OCI-LY3 (cell line): Measurements from ENCODE around the gene GLYATL3.

ENCODE experiments used
- H2AFZ ChIP-seq: fragments of 200-600, 300-600 bp; shearing (Covaris generic); 2 replicates; pipeline ENCODE4 v1.6.0; 2014; ENCODE audit warnings: antibody characterized with exemption, low read depth, low read length
- H3K27ac ChIP-seq: fragments of 200-600, 300-600 bp; sonication (generic); 2 replicates; pipeline ENCODE4 v1.5.1; 2014; ENCODE audit warnings: mild to moderate bottlenecking, low read length, moderate library complexity, mixed read lengths
- H3K27me3 ChIP-seq: fragments of 200-600, 300-600 bp; sonication (generic); 2 replicates; pipeline ENCODE4 v1.6.1; 2014; ENCODE audit warnings: low read depth, low read length, mixed read lengths
- H3K36me3 ChIP-seq: fragments of 200-600, 300-600 bp; sonication (generic); replicated peaks from 2 replicates; pipeline ENCODE3; 2014; ENCODE audit warnings: low read depth, low read length, mixed read lengths
- H3K4me1 ChIP-seq: fragments of 300-600, 200-600 bp; sonication (generic); 2 replicates; pipeline ENCODE4 v1.6.1; 2014; ENCODE audit warnings: low read length, mixed read lengths
- H3K4me2 ChIP-seq: fragments of 200-600, 300-600 bp; sonication (generic); 2 replicates; pipeline ENCODE4 v1.6.1; 2014; ENCODE audit warnings: low read length, mixed read lengths
- H3K4me3 ChIP-seq: fragments of 300-600, 200-600 bp; sonication (generic); 2 replicates; pipeline ENCODE4 v1.5.1; 2014; ENCODE audit warnings: antibody characterized with exemption, mild to moderate bottlenecking, low read length, moderate library complexity
- H3K79me2 ChIP-seq: fragments of 300-600, 200-600 bp; shearing (Covaris generic); 2 replicates; pipeline ENCODE4 v1.6.1; 2014; ENCODE audit warnings: mild to moderate bottlenecking, low read length, mixed read lengths
- H3K9ac ChIP-seq: fragments of 300-600, 200-600 bp; shearing (Covaris generic); 2 replicates; pipeline ENCODE4 v1.6.0; 2014; ENCODE audit warnings: mild to moderate bottlenecking, low read length, moderate library complexity
- H3K9me3 ChIP-seq: fragments of 200-600, 300-600 bp; shearing (Covaris generic); 2 replicates; pipeline ENCODE4 v1.6.1; 2014; ENCODE audit warnings: low read length, mixed read lengths; ENCODE audit not compliant: insufficient read depth
- H4K20me1 ChIP-seq: fragments of 200-600, 300-600 bp; sonication (generic); 2 replicates; pipeline ENCODE4 v1.6.1; 2016; ENCODE audit warnings: low read length, mixed read lengths; ENCODE audit not compliant: insufficient read depth
- CTCF ChIP-seq: fragments of 200-600, 300-600 bp; sonication (generic); IDR thresholded peaks from 2 replicates; pipeline ENCODE4 v1.5.1; 2014; ENCODE audit warnings: antibody characterized with exemption, low read length, low read depth
- EZH2phosphoT487 ChIP-seq: fragments of 200-600 bp; shearing (Covaris generic); IDR thresholded peaks from 2 replicates; pipeline ENCODE4 v1.6.1; 2018; ENCODE audit warnings: antibody characterized with exemption, mixed run types, low read depth

GLYATL3 gene

DNA sequence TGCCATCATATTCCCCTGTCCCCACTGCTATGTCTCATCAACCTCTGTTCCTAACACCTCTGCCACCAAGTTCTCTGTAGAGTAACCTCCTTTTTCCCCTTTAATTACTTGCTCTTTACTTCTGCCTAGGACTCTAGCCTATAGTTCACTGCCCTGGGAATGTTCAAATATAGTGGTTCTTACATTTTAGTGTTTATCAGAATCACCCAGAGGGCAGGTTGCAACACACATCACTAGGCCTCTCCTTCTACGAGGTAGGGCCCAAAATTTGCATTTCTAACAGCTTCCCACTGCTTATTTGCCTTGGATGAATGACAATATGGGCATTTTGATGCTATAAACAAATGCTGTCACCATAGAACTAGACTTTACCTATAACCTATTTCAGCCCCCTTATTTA, 27.6 kb downstream of the GLYATL3 start:
- Histone ChIP-seq H3K4me1 (no peaks in the 10 kb centered on the region), H3K27me3 (no peaks in the 10 kb centered on the region), H2AFZ (no peak overlapping the region), H3K36me3 (no peaks in the 10 kb centered on the region), H4K20me1 (no peaks in the 10 kb centered on the region), H3K4me3 (no peak overlapping the region), H3K9me3 (no peaks in the 10 kb centered on the region), H3K27ac (no peak overlapping the region), H3K79me2 (no peaks in the 10 kb centered on the region), H3K9ac (no peak overlapping the region), H3K4me2 (no peak overlapping the region)
- TF ChIP-seq CTCF, result no peak

DNA sequence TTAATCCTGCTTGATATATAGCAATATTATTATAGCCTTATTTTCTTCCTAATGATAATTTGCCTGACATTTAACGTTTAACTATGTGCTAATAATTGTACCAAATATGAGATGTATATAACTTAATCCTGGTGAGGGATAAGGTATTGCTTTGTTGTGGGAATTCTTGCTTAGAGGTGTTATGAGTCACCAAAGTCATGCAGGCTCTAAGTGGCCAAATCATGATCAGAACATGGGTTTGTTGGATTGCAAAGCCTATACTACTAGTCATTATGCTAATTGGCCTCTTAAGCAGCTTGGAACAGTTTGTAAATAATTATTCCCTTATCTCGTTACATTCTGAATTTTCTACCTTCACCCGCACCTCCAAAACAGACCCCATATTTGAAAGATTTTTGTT, 28.8 kb downstream of the GLYATL3 start:
- H2AFZ ChIP-seq, result no peak overlapping the region
- no peaks in the 10 kb centered on the region for H3K9me3 ChIP-seq
- H3K4me2 ChIP-seq, result no peak overlapping the region
- no peak overlapping the region for H3K9ac ChIP-seq
- H4K20me1 ChIP-seq, result no peaks in the 10 kb centered on the region
- no peak overlapping the region for H3K4me3 ChIP-seq
- TF ChIP-seq EZH2phosphoT487 (no peak), CTCF (no peak)
- H3K4me1 ChIP-seq, result no peaks in the 10 kb centered on the region
- no peak overlapping the region for H3K27ac ChIP-seq
- no peaks in the 10 kb centered on the region for H3K36me3 ChIP-seq
- no peaks in the 10 kb centered on the region for H3K79me2 ChIP-seq
- H3K27me3 ChIP-seq, result no peaks in the 10 kb centered on the region

GRCh38 chr6:49530141-49530776, 30.5 kb downstream of the GLYATL3 start:
- no peak overlapping the region for H3K27ac ChIP-seq
- H3K36me3 ChIP-seq, result no peaks in the 10 kb centered on the region
- no peaks in the 10 kb centered on the region for H3K9me3 ChIP-seq
- no peaks in the 10 kb centered on the region for H3K79me2 ChIP-seq
- no peak overlapping the region for H2AFZ ChIP-seq
- no peak overlapping the region for H3K9ac ChIP-seq
- no peak overlapping the region for H3K4me2 ChIP-seq
- H3K4me3 ChIP-seq, result no peak overlapping the region
- no peak for TF ChIP-seq EZH2phosphoT487
- no peak for TF ChIP-seq CTCF
- H4K20me1 ChIP-seq, result no peaks in the 10 kb centered on the region
- no peaks in the 10 kb centered on the region for H3K27me3 ChIP-seq
- no peaks in the 10 kb centered on the region for H3K4me1 ChIP-seq

GRCh38 chr6:49531774-49532569, 32.2 kb downstream of the GLYATL3 start:
- Histone ChIP-seq H3K27me3 (no peaks in the 10 kb centered on the region), H3K4me3 (peak overlapping the region; percentile 63), H3K4me2 (peak overlapping the region; percentile 59), H4K20me1 (no peaks in the 10 kb centered on the region), H3K4me1 (no peaks in the 10 kb centered on the region), H2AFZ (peak overlapping the region; percentile 87), H3K9me3 (no peaks in the 10 kb centered on the region), H3K79me2 (no peaks in the 10 kb centered on the region), H3K9ac (peak overlapping the region; percentile 36), H3K27ac (no peak overlapping the region), H3K36me3 (no peaks in the 10 kb centered on the region)
- peak; percentile 100 for TF ChIP-seq CTCF
- TF ChIP-seq EZH2phosphoT487, result no peak
